K562 (cell line): ENCODE results near the gene HSPA1B. TPM values are rescaled to one million over a fixed set of nuclear protein-coding genes. Genes with fewer than 3 reads are reported as not detected.

ENCODE experiments used
- ARNT ChIP-seq, 2 experiments: fragments of 450-650 bp; IDR thresholded peaks; 2 replicates each; pipeline ENCODE4 v1.6.1; 2016; ENCODE audit warnings: mild to moderate bottlenecking in 1 of 2
- ATF1 ChIP-seq, 2 experiments: fragments of 450-650 bp in 1 of 2; IDR thresholded peaks; 2 replicates each; pipeline ENCODE4 v1.6.1; 2016; ENCODE audit warnings: missing compliant biosample characterization in 1 of 2, missing genetic modification characterization in 1 of 2
- CBFA2T3 ChIP-seq: fragments of 450-650 bp; IDR thresholded peaks from 2 replicates; pipeline ENCODE4 v1.6.1; 2017
- DMBX1 ChIP-seq: fragments of 250-450 bp; sonication (Bioruptor Pico); IDR thresholded peaks from 2 replicates; pipeline ENCODE4 v1.8.0; 2022; ENCODE audit warnings: inconsistent platforms, mild to moderate bottlenecking, moderate library complexity, borderline replicate concordance
- ESRRA ChIP-seq: fragments of 450-650 bp; IDR thresholded peaks from 2 replicates; pipeline ENCODE4 v1.6.1; 2014; ENCODE audit warnings: low read depth, mild to moderate bottlenecking, moderate library complexity, borderline replicate concordance
- FOXA1 ChIP-seq: fragments of 450-650 bp; IDR thresholded peaks from 2 replicates; pipeline ENCODE4 v1.6.1; 2016; ENCODE audit warnings: mild to moderate bottlenecking, borderline replicate concordance
- SMAD1 ChIP-seq: fragments of 150-350 bp; IDR thresholded peaks from 2 replicates; pipeline ENCODE4 v1.6.1; 2014; ENCODE audit warnings: low read length, low read depth; ENCODE audit not compliant: partially characterized antibody
- STAT5A ChIP-seq: IDR thresholded peaks from 2 replicates; pipeline ENCODE4 v1.6.1; 2012; ENCODE audit warnings: low read length, inconsistent platforms, borderline replicate concordance
- TFAP4 ChIP-seq: sonication (generic); formaldehyde crosslinking; IDR thresholded peaks from 2 replicates; pipeline ENCODE4 v1.8.0; 2022; ENCODE audit warnings: missing genetic modification reagents, mild to moderate bottlenecking, moderate library complexity, borderline replicate concordance
- YY1 ChIP-seq, 3 experiments: IDR thresholded peaks; 2 replicates each; pipeline ENCODE4 v1.6.1; 2011; ENCODE audit warnings: low read length in 2 of 3, mild to moderate bottlenecking in 2 of 3, moderate library complexity in 2 of 3, borderline replicate concordance in 1 of 3, control low read depth in 1 of 3, low read depth in 1 of 3; ENCODE audit not compliant: insufficient read depth in 3 of 3, insufficient replicate concordance in 2 of 3, control insufficient read depth in 1 of 3, insufficient read length in 1 of 3; ENCODE audit errors: extremely low read depth in 1 of 3
- ZNF12 ChIP-seq: sonication (generic); formaldehyde crosslinking; IDR thresholded peaks from 2 replicates; pipeline ENCODE4 v1.4.0; 2020; ENCODE audit warnings: mild to moderate bottlenecking, missing genetic modification reagents
- ZNF586 ChIP-seq: fragments of 450-650 bp; formaldehyde crosslinking; conservative IDR thresholded peaks from 2 replicates; pipeline ENCODE4 v1.4.0; 2020; ENCODE audit warnings: mild to moderate bottlenecking, moderate library complexity
- polyA plus RNA-seq, 8 experiments: library from polyadenylated mRNA; depleted of rRNA in 4 of 8; stranded (reverse) in 5 of 8; unstranded in 3 of 8; fragments of >200 nt; fragmentation: Nextera tagmentation in 2 of 8; fragmentation: Illumina TruSeq in 1 of 8; extraction: Ambion mirVana in 2 of 8; extraction: Trizol in 1 of 8; gene quantifications; 2 replicates each; pipeline versions ENCODE4 v1.2.1 to v1.2.3, GENCODE V29; 2011 to 2014; ENCODE audit warnings: inconsistent platforms in 1 of 8, missing spikeins in 1 of 8
- total RNA-seq, 7 experiments: library from RNA; depleted of rRNA in 6 of 7; stranded (reverse); fragments of >200 nt in 6 of 7; fragmentation: Illumina TruSeq in 2 of 7; extraction: Trizol in 2 of 7; gene quantifications; 2 replicates each; pipeline versions ENCODE4 v1.2.1 to v1.2.3, GENCODE V29; 2011 to 2021; ENCODE audit warnings: low replicate concordance in 1 of 7
- TF ChIP-seq, protein P1 (sequence below), 2 experiments: fragments of 150-350 bp in 1 of 2; IDR thresholded peaks; 2 replicates each; pipeline ENCODE4 v1.6.1; 2012 to 2016; ENCODE audit warnings: low read depth in 2 of 2, low read length in 2 of 2, mild to moderate bottlenecking in 1 of 2, moderate library complexity in 1 of 2
- TF ChIP-seq, protein P2 (sequence below): sonication (generic); formaldehyde crosslinking; IDR thresholded peaks from 2 replicates; pipeline ENCODE4 v1.5.0; 2020; ENCODE audit warnings: missing genetic modification reagents
- TF ChIP-seq, protein P3 (sequence below): sonication (generic); formaldehyde crosslinking; IDR thresholded peaks from 2 replicates; pipeline ENCODE4 v1.8.0; 2022; ENCODE audit warnings: mild to moderate bottlenecking, low read depth, missing genetic modification reagents
- TF ChIP-seq, protein P4 (sequence below): fragments of 150-350 bp; IDR thresholded peaks from 2 replicates; pipeline ENCODE4 v1.6.1; 2014; ENCODE audit warnings: low read depth, mild to moderate bottlenecking, low read length, borderline replicate concordance

HSPA1B gene
- total and polyA plus RNA-seq, 9 of the 15 experiments (the other 6 are each of a cell fraction or from before 2014, with no cell fraction given): 0.27 to 227 (median 51.2) TPM

GRCh38 chr6:31791324-31792089, 36.0 kb upstream of the HSPA1B start (continued):
- TF ChIP-seq, protein P1, sequence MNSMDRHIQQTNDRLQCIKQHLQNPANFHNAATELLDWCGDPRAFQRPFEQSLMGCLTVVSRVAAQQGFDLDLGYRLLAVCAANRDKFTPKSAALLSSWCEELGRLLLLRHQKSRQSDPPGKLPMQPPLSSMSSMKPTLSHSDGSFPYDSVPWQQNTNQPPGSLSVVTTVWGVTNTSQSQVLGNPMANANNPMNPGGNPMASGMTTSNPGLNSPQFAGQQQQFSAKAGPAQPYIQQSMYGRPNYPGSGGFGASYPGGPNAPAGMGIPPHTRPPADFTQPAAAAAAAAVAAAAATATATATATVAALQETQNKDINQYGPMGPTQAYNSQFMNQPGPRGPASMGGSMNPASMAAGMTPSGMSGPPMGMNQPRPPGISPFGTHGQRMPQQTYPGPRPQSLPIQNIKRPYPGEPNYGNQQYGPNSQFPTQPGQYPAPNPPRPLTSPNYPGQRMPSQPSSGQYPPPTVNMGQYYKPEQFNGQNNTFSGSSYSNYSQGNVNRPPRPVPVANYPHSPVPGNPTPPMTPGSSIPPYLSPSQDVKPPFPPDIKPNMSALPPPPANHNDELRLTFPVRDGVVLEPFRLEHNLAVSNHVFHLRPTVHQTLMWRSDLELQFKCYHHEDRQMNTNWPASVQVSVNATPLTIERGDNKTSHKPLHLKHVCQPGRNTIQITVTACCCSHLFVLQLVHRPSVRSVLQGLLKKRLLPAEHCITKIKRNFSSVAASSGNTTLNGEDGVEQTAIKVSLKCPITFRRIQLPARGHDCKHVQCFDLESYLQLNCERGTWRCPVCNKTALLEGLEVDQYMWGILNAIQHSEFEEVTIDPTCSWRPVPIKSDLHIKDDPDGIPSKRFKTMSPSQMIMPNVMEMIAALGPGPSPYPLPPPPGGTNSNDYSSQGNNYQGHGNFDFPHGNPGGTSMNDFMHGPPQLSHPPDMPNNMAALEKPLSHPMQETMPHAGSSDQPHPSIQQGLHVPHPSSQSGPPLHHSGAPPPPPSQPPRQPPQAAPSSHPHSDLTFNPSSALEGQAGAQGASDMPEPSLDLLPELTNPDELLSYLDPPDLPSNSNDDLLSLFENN (IDR thresholded peaks at IDR 0.05; ENCODE audit: low read depth in 2 of 2, low read length in 2 of 2): no peak
- TF ChIP-seq, protein P2, sequence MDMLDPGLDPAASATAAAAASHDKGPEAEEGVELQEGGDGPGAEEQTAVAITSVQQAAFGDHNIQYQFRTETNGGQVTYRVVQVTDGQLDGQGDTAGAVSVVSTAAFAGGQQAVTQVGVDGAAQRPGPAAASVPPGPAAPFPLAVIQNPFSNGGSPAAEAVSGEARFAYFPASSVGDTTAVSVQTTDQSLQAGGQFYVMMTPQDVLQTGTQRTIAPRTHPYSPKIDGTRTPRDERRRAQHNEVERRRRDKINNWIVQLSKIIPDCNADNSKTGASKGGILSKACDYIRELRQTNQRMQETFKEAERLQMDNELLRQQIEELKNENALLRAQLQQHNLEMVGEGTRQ: no peak
- TF ChIP-seq ZNF586 (no peak), YY1 (IDR thresholded peaks at IDR 0.05; ENCODE audit: borderline replicate concordance in 1 of 3, control insufficient read depth in 1 of 3, extremely low read depth in 1 of 3, insufficient read depth in 3 of 3, insufficient read length in 1 of 3, insufficient replicate concordance in 2 of 3, low read depth in 1 of 3, low read length in 2 of 3) (no peak), DMBX1 (CRISPR knock-in tag) (no peak), CBFA2T3 (no peak), ARNT (IDR thresholded peaks at IDR 0.05) (peak in 1 of 2 experiments; percentile 50; a peak in 2 of 4 replicates), ZNF12 (CRISPR knock-in tag) (no peak), SMAD1 (no peak), ATF1 (CRISPR knock-in tag; IDR thresholded peaks at IDR 0.05) (no peak), ATF1 (tag; IDR thresholded peaks at IDR 0.05) (no peak), STAT5A (no peak), ESRRA (no peak), FOXA1 (no peak), TFAP4 (peak; percentile 33; the same call in 1 of the 2 replicates)
- TF ChIP-seq, protein P3, sequence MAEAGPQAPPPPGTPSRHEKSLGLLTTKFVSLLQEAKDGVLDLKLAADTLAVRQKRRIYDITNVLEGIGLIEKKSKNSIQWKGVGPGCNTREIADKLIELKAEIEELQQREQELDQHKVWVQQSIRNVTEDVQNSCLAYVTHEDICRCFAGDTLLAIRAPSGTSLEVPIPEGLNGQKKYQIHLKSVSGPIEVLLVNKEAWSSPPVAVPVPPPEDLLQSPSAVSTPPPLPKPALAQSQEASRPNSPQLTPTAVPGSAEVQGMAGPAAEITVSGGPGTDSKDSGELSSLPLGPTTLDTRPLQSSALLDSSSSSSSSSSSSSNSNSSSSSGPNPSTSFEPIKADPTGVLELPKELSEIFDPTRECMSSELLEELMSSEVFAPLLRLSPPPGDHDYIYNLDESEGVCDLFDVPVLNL: no peak
- TF ChIP-seq, protein P4, sequence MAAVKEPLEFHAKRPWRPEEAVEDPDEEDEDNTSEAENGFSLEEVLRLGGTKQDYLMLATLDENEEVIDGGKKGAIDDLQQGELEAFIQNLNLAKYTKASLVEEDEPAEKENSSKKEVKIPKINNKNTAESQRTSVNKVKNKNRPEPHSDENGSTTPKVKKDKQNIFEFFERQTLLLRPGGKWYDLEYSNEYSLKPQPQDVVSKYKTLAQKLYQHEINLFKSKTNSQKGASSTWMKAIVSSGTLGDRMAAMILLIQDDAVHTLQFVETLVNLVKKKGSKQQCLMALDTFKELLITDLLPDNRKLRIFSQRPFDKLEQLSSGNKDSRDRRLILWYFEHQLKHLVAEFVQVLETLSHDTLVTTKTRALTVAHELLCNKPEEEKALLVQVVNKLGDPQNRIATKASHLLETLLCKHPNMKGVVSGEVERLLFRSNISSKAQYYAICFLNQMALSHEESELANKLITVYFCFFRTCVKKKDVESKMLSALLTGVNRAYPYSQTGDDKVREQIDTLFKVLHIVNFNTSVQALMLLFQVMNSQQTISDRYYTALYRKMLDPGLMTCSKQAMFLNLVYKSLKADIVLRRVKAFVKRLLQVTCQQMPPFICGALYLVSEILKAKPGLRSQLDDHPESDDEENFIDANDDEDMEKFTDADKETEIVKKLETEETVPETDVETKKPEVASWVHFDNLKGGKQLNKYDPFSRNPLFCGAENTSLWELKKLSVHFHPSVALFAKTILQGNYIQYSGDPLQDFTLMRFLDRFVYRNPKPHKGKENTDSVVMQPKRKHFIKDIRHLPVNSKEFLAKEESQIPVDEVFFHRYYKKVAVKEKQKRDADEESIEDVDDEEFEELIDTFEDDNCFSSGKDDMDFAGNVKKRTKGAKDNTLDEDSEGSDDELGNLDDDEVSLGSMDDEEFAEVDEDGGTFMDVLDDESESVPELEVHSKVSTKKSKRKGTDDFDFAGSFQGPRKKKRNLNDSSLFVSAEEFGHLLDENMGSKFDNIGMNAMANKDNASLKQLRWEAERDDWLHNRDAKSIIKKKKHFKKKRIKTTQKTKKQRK: peak; percentile 37; the same call in 1 of the 2 replicates
